IPS DF 6.9 (cell line): Measurements from ENCODE around the gene RMND1.

Experiments
- DNase-seq: peaks from one replicate; pipeline ENCODE4 v3.0.0-alpha.2; 2013; ENCODE audit warnings: low read depth, low spot score
- H3K27ac ChIP-seq: one replicate; pipeline ENCODE4 v1.5.1; 2013; ENCODE audit warnings: low read length, control low read depth
- H3K27me3 ChIP-seq: 2 replicates; pipeline ENCODE4 v1.6.1; 2013; ENCODE audit warnings: mild to moderate bottlenecking, low read length; ENCODE audit not compliant: control insufficient read depth, insufficient read depth
- H3K36me3 ChIP-seq: 2 replicates; pipeline ENCODE4 v1.6.1; 2013; ENCODE audit warnings: low read length; ENCODE audit not compliant: control insufficient read depth, insufficient read depth
- H3K4me1 ChIP-seq: 2 replicates; pipeline ENCODE4 v1.6.1; 2013; ENCODE audit warnings: low read length; ENCODE audit not compliant: control insufficient read depth, insufficient read depth
- H3K4me3 ChIP-seq: 2 replicates; pipeline ENCODE4 v1.5.1; 2013; ENCODE audit warnings: mild to moderate bottlenecking, low read length
- H3K9me3 ChIP-seq: 2 replicates; pipeline ENCODE4 v1.6.1; 2013; ENCODE audit warnings: low read length, inconsistent platforms; ENCODE audit not compliant: control insufficient read depth, insufficient read depth
- WGBS: extraction: QIAGEN DNeasy Blood & Tissue Kit; methylation state at CpG from one replicate; pipeline ENCODE4 v1.1.7; 2013; ENCODE audit warnings: mixed read lengths, missing lambda C conversion rate; ENCODE audit not compliant: insufficient read length, insufficient coverage; 5-methylcytosine and 5-hydroxymethylcytosine counted together

RMND1 gene

DNA sequence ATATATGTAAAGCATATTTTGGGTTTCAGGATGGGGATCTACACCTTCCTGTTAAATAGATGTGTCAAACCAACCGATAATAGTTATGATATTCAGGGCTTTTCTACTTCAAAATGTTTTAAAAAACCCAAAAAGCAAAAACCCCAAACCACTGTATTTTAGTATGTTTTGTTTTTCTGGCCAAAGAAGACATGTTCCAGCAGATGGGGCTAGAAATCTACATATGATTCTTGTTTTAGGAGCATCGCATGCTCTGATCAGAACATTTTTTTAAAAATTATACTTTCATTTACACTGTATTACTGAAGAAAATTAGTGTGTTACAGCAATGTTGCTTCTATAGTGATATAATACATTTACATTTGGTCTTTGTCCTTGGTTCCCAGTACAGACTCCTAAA is 11.0 kb downstream of the RMND1 start:
- no CpG with 5 or more reads among the region's 2 CpGs for WGBS
- Histone ChIP-seq H3K4me3 (no peak overlapping the region), H3K36me3 (no peaks in the 10 kb centered on the region; the same call in 1 of the 2 replicates), H3K27me3 (no peaks in the 10 kb centered on the region), H3K27ac (no peak overlapping the region), H3K9me3 (no peaks in the 10 kb centered on the region), H3K4me1 (no peaks in the 10 kb centered on the region)
- DNase-seq = no peak

DNA sequence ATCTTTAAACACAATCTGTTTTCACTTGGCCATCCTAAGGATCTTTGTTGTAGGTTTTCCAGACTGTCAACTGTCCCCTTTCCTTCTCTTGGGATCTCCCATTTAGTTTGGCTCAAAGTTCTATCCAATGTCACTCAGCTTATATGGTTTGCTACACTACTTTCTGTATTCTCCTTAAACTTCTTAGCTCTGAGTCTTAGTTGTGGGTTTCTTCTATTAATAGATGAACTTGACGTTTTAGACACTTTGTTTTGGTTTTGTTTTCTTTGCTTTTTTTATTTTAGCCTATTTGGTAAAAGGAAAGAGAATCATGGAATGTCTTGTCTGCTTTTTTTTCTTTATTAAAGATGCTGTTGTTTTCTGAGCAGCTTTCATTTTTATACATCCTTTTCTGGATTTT is 11.4 kb downstream of the RMND1 start:
- DNase-seq = no peak
- Histone ChIP-seq H3K9me3 (no peaks in the 10 kb centered on the region), H3K27me3 (no peaks in the 10 kb centered on the region), H3K4me1 (no peaks in the 10 kb centered on the region), H3K36me3 (no peaks in the 10 kb centered on the region; the same call in 1 of the 2 replicates), H3K4me3 (no peak overlapping the region), H3K27ac (no peak overlapping the region)
- WGBS = no CpG with 5 or more reads among the region's 1 CpG

DNA sequence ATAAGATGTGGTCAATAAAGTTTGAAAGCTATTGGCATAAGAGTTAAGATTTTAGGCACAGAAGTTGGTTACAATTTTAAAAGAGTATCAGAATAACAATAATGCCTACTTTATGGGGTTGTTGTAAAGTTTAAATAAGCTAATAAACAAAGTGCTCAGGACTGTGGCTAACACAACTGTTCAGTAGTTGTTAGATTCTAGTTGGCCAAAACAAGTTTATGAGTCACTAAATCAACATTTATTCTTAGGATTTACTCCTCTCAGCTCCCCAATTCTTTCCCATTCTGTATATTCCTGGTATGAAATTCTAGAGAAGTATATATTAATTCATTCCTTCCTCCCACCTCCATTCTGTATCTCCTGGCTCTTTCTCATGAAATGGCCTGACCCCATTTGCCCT is 14.5 kb downstream of the RMND1 start:
- no peaks in the 10 kb centered on the region for H3K9me3 ChIP-seq
- no peak for DNase-seq
- H3K4me1 ChIP-seq = no peaks in the 10 kb centered on the region
- no peak overlapping the region for H3K4me3 ChIP-seq
- no peaks in the 10 kb centered on the region for H3K27me3 ChIP-seq
- H3K36me3 ChIP-seq = peaks cover 3% of the 10 kb centered on the region; the same call in 1 of the 2 replicates
- no peak overlapping the region for H3K27ac ChIP-seq

DNA sequence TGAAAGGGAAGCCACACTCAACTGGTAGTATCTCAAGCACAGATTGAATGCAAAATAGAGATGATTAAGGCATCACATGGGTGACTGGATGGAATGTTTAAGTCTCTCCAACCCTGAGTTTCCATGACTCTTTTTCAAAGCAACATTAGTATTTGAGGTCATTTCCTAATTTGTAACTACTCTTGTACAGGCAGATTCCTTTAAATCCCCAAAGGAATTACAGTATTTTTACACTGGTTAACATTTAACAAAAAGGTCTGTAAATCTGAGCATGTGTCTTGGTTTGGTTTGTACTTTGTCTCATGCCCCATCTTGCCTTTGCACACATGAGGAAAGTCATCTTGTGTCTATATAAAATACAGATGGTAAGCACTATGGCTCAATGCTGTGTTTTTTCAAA is 15.1 kb downstream of the RMND1 start:
- Histone ChIP-seq H3K27me3 (no peaks in the 10 kb centered on the region), H3K4me1 (no peaks in the 10 kb centered on the region), H3K4me3 (no peak overlapping the region), H3K36me3 (peaks cover 4% of the 10 kb centered on the region; the same call in 1 of the 2 replicates), H3K9me3 (no peaks in the 10 kb centered on the region), H3K27ac (no peak overlapping the region)
- DNase-seq = no peak

DNA sequence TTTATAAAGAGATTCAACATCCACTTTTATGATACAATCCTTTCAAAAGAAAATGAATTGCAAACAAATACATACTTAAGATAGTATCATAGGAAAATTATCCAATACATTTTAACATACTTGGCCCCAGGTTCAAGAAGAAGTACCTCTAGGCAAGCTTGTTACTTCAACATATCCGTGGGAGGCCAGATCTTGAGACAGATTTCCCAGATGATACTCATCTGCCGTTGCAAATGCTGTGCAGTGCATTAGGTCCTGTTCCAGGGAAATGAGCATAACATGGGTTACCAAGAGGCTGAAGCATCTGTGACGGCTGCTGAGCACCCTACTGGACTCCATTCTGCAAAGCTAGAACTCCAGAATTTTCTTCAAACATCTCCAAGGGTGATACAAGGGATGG is 15.6 kb downstream of the RMND1 start:
- Histone ChIP-seq H3K9me3 (no peaks in the 10 kb centered on the region), H3K36me3 (peaks cover 7% of the 10 kb centered on the region; the same call in 1 of the 2 replicates), H3K27me3 (no peaks in the 10 kb centered on the region), H3K27ac (no peak overlapping the region), H3K4me1 (no peaks in the 10 kb centered on the region), H3K4me3 (no peak overlapping the region)
- DNase-seq = no peak
- WGBS = no CpG with 5 or more reads among the region's 3 CpGs

DNA sequence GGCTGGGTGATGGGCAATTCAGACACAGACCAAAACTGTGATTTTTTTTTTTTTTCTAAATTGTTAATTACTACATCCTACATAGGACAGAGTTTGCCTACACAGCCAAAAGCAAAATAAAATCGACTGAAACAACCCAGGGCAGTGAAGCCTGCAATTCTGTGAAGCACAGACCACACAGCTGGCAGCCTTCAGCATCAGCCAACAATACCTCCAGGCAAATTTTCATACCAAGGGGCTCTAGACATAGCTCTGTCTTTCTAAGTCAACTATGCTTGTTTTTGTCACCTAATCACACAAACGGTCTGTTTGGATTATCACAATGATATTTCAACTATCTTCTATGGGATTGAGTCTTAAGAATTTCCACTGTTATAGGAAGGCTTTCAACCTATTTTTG is 17.6 kb downstream of the RMND1 start:
- Histone ChIP-seq H3K36me3 (peaks cover 13% of the 10 kb centered on the region; the same call in 1 of the 2 replicates), H3K9me3 (no peaks in the 10 kb centered on the region), H3K4me3 (no peak overlapping the region), H3K4me1 (no peaks in the 10 kb centered on the region), H3K27me3 (no peaks in the 10 kb centered on the region), H3K27ac (no peak overlapping the region)
- no CpG with 5 or more reads among the region's 2 CpGs for WGBS
- DNase-seq = no peak

DNA sequence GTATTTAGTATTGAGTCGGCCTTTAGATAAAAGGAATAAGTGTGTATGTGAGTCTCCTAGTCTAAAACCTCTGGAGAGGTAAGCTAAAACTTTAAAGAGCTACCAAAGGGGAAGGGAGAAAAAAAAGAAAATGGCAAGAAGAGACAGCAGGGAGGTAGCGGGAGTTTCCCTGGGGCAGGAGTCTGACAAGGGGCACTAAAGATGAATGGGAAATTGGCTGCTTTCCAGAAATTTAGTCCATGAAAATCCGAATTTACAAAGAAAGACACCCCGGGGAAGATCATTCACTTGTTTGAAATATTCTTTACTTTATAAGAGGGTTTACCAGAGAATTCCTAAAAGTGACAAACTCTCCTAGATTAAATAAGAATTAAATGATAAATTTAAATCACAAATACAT is 19.3 kb downstream of the RMND1 start:
- Histone ChIP-seq H3K4me1 (no peaks in the 10 kb centered on the region), H3K27ac (no peak overlapping the region), H3K27me3 (no peaks in the 10 kb centered on the region), H3K9me3 (no peaks in the 10 kb centered on the region), H3K36me3 (peaks cover 15% of the 10 kb centered on the region; the same call in 1 of the 2 replicates), H3K4me3 (no peak overlapping the region)
- WGBS = no CpG with 5 or more reads among the region's 4 CpGs
- no peak for DNase-seq

DNA sequence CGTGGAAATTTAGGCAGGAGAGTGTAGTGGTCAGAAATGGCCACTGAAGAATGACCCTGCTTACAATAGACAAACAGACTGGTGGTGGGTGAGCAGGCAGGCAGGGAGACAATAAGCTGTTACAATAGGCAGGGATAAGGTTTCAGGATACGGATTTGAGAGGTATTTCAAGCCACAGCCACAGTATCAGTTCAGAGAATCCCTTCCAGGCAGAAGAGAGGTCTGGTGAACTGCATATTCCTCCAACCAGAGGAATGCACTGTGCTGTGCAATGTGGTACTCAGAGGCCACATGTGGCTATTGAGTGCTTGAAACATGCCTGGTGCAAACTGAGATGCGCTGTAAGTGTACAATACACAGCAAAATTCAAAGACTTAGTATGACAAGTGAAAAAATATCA is 20.6 kb downstream of the RMND1 start:
- no peak for DNase-seq
- Histone ChIP-seq H3K36me3 (peaks cover 15% of the 10 kb centered on the region; the same call in 1 of the 2 replicates), H3K4me1 (no peaks in the 10 kb centered on the region), H3K27ac (no peak overlapping the region), H3K9me3 (no peaks in the 10 kb centered on the region), H3K4me3 (no peak overlapping the region), H3K27me3 (no peaks in the 10 kb centered on the region)
- no CpG with 5 or more reads among the region's 3 CpGs for WGBS

DNA sequence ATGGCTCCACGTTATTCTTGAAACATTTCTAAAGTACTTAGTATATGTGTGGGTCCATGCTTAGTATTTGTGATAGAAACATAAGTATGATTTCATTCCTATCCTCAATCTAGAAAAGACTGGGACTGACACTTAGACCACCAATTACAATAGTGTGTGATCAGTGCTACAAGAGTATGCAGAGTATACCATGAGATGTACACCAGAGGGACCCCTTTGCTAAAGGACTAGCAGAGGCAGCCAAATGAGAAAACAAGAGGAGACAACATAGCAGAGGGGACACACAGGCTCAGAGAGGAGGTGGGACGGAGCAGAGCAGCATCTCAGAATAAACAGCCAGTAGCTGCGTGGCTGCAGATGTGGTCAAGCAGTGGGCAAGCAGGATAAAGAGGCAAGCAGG is 21.0 kb downstream of the RMND1 start:
- H3K36me3 ChIP-seq = peaks cover 15% of the 10 kb centered on the region; the same call in 1 of the 2 replicates
- DNase-seq = no peak
- no peaks in the 10 kb centered on the region for H3K9me3 ChIP-seq
- WGBS = no CpG with 5 or more reads among the region's 3 CpGs
- no peaks in the 10 kb centered on the region for H3K4me1 ChIP-seq
- no peak overlapping the region for H3K4me3 ChIP-seq
- H3K27me3 ChIP-seq = no peaks in the 10 kb centered on the region
- H3K27ac ChIP-seq = no peak overlapping the region

DNA sequence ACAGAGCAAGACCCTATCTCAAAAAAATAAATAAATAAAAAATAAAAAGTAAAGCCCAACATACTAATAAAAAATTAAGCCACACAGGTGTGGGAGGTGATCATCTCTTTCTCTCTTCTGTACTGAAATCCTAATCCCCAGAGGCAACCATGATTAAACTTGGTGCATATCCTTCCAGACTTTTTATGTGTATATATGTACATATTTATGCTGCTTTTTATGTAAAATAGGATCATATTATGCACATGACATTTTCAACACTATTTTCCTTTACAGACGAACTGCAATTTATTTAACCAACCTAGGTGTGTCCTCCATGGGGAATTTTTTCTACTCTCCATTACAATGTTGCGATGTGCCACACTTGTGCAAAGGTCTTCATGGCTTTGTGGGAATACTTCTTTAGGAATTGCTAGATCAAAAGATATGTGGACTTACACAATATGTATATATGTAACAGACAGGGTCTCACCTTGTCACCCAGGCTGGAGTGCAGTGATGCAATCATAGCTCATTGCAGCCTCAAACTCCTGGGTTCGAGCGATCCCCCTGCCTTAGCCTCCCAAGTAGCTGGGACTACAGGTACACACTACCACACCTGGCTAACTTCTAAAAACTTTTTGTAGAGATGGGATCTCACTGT is 23.7 kb downstream of the RMND1 start:
- no peaks in the 10 kb centered on the region for H3K27me3 ChIP-seq
- H3K36me3 ChIP-seq = peaks cover 15% of the 10 kb centered on the region; the same call in 1 of the 2 replicates
- WGBS = no CpG with 5 or more reads among the region's 4 CpGs
- H3K4me1 ChIP-seq = no peaks in the 10 kb centered on the region
- H3K27ac ChIP-seq = no peak overlapping the region
- H3K4me3 ChIP-seq = no peak overlapping the region
- no peak for DNase-seq
- no peaks in the 10 kb centered on the region for H3K9me3 ChIP-seq

DNA sequence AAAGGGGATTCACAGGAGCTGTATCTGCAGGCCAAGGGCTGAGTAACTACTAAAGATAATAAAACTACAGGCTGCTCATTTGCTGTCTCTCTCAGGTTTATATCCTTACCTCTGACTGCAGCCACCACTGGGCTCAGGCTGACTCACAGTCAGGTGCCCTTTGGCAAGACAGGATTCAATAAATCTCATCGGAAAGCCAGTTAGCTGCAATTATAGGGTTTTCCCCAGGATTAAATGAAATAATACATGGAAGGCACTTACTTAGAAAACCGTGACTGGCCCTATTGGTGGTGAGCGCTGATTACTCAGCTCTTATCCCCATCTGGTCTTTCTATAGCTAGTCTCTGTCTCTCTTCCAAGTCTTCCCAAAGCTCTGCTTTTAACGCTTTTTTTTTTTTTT is 26.4 kb downstream of the RMND1 start:
- no peaks in the 10 kb centered on the region for H3K27me3 ChIP-seq
- WGBS = no CpG with 5 or more reads among the region's 4 CpGs
- H3K36me3 ChIP-seq = peaks cover 4% of the 10 kb centered on the region; the same call in 1 of the 2 replicates
- H3K9me3 ChIP-seq = no peaks in the 10 kb centered on the region
- no peaks in the 10 kb centered on the region for H3K4me1 ChIP-seq
- no peak overlapping the region for H3K27ac ChIP-seq
- no peak for DNase-seq
- no peak overlapping the region for H3K4me3 ChIP-seq
